GM19328 (cell line): Measurements from ENCODE around the gene OAF.

Source experiments
- ATAC-seq: cut with Tn5 transposase; IDR thresholded peaks from one replicate; pipeline ENCODE4 v1.9.1; 2021; ENCODE audit warnings: mild to moderate bottlenecking, moderate library complexity; ENCODE audit not compliant: unreplicated experiment

OAF gene

DNA sequence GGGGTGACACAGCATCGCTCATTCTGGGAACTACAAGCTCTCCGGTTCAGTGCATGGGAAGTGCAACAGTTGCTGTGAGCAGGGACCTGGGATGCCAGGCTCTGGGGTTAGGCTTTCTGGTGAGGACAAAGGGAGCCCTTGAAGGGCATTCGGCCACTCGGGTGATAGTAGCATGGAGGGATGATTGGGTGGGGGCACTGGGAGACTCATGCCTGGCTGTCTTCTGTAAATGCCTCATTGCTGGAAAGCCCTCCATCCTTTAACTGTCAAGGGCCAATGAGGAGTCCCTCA, 9.9 kb downstream of the OAF start:
- no peak for ATAC-seq

DNA sequence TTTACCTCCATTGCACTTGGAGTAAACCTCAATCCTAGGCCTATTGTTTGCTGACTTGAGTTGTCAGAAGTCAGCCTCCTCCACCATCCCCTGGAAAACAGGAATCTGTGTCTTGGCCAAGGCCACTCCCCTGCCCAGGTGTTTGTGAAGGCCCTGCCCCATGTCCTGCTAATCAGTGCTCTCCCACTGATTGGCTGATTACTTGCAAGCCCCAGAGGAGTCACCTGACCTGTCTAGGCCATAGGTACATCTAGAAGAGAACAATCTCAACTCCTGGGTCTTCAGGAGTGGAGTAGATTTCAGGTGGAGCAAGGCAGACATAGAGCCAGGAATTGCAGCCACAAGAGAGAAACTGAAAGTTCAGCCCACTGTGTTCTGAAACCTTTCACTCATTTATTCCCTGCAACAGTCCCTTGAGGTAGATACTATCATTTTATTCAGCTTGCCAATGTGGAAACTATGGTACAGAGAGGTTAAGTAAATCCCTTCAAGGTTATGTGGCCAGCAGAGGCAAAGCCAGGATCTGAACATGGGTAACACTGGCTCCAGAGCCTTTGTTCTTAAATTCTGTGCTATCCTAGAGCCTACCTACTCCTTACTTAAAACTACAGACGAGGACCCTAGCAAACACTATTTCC, 10.4 kb downstream of the OAF start:
- no peak for ATAC-seq

DNA sequence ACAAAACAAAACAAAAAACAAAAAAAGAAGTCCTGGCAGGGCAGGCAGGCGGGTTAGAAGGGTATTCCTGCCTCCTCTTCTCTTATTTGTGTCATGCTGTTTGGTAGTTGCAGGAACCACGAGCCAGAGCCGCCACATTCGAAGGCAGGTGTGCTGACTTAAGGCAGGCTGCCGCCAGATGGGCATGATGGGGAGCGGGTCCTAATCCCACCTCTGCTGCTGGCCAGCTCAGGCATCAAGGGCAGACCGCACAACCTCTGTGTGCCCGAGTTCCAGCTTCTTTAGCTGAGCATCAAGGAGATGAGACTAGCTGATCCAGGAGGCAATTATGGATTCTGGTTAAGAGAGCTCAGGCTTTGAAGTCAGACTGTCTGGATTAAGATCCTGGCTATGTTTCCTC, 12.1 kb downstream of the OAF start:
- no peak for ATAC-seq

DNA sequence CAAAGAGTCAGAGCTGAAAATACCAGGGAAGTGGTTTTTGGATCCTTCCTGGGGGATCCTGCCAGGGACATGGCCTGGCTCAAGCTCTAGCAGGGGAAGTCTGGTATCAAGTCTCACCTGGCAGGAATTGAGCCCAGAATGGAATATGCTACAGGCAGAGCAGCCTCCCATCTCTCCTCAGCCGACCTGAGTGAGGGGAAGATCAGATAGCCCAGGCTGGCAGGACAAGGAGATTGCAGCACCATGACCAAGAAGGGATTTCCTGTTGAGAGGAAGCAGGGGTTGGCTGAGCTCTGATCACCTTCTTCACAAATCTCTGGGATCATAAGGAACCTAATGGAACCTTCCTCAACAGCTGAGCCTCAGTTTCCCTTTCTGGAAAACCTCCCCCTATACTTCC, 13.0 kb downstream of the OAF start:
- ATAC-seq: no peak

DNA sequence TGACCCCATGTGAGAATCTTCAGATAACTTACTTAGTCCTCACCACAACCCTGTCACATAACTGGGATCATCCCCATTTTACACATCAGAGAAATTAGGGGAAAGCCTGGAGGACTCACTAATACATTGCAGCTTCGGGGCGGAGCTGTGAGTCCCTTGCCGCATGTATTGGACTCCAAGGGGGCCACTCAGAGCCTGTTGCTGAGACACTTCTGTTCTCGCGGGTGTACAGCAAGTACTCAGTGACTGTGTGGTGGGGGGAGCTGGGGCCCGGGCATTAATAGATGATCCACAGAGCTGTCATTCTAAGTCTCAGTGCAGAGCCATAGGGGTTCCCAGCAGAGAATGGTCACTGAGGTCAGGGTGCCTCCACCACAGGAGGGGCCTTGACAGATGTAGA, 13.5 kb downstream of the OAF start:
- ATAC-seq: no peak

DNA sequence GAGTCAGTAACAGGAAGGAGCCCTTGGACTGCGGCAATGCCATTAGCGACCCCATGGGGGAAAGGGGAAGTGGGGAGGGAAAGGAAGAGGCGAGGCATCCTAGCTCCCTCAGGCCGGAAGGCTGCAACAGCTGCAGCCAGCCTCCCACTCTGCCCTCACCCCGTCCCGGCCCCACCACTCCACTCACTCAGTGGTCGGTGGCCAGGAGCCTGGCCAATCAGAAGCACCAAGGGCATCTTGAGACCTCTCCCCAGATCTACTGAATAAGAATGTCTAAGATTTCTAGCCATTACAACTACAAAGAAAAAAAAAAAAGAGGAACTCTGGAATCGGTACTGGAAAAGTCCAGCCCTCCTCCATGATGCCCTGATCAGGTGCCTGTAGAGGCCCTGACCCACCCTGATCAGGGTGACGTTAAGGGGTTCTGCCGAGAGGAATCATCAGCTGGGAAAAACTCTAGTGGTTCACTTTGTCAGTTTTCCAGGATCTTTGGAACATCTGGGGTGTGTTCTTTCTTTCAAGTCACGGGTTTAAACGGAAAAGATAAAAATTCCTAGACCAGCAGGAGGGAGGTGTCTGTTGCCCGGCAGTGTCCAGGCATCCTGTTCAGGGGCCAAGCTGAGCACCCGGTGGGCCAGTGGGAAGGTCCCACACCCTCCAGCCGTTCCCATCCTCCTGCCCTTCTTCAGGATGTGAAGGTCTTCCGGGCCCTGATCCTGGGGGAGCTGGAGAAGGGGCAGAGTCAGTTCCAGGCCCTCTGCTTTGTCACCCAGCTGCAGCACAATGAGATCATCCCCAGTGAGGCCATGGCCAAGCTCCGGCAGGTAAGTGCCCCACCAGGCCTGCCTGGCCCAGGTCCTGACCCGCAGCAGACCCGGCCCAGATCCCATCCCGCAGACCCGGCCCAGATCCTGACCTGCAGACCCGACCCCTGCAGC, 14.4 kb downstream of the OAF start:
- ATAC-seq: no peak

DNA sequence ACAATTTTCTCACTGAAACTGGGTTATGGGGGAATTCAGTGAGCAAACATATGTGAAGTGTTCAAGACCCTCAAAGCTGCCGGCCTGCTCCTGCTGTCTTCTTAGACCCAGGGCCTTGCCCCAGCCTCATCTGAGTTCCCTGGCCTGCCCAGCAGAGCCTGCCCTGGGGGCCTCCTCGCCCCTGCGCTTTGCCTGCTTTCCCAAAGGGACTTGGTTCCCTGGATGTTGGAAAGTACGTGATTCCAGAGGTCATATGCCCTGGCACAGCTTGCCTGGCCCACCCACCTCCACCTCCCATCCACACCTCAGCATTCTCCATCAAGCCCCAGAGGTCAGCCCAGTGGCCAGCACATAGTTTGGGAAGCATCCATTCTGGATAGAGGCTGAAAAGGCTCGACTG, 15.4 kb downstream of the OAF start:
- ATAC-seq: no peak

DNA sequence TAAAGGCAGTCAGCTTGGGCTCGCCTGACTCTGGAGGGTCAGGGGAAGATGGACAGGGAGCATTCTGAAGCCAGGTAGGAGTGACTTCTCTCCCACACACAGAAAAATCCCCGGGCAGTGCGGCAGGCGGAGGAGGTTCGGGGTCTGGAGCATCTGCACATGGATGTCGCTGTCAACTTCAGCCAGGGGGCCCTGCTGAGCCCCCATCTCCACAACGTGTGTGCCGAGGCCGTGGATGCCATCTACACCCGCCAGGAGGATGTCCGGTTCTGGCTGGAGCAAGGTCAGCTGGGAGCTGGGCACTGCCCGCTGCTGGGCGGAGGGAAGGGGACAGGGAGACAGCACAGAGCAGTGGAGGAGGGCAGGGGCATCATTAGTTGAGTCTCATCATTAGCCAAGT, 15.9 kb downstream of the OAF start:
- no peak for ATAC-seq

DNA sequence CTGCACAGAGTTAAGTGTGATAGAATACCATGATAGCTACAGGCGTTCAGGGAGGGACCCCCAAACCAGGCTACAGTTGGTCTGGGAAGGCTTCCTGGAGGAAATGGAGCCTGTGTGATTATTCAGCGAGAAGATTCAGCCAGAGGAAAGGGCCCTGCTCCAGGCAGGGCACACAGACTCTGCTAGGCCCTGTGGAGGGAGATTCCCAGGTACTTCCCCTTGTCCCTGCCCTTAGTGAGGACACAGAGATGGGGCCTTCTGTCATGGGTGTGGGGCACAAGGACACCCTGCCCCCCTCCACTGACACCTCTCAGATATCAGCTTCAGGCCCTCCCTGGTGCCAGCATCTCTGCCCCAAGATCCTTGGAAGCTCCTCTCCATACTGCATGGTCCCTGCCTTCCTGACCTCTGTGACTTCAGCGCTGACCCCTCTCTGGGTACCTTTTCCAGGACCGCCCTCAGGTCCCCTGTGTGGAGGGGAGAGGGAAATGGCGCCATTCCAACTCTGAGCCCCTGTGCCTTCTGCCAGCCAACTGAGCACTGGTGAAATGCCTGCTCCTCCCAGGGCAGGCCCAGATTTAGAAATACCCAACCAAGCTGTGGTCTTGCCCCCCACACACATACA, 16.5 kb downstream of the OAF start:
- ATAC-seq: no peak

DNA sequence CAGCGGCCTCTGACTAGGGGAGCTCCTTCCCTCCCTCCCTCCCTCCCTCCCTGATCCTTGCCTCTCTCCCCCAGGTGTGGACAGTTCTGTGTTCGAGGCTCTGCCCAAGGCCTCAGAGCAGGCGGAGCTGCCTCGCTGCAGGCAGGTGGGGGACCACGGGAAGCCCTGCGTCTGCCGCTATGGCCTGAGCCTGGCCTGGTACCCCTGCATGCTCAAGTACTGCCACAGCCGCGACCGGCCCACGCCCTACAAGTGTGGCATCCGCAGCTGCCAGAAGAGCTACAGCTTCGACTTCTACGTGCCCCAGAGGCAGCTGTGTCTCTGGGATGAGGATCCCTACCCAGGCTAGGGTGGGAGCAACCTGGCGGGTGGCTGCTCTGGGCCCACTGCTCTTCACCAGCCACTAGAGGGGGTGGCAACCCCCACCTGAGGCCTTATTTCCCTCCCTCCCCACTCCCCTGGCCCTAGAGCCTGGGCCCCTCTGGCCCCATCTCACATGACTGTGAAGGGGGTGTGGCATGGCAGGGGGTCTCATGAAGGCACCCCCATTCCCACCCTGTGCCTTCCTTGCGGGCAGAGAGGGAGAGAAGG, 18.1 kb downstream of the OAF start:
- no peak for ATAC-seq

DNA sequence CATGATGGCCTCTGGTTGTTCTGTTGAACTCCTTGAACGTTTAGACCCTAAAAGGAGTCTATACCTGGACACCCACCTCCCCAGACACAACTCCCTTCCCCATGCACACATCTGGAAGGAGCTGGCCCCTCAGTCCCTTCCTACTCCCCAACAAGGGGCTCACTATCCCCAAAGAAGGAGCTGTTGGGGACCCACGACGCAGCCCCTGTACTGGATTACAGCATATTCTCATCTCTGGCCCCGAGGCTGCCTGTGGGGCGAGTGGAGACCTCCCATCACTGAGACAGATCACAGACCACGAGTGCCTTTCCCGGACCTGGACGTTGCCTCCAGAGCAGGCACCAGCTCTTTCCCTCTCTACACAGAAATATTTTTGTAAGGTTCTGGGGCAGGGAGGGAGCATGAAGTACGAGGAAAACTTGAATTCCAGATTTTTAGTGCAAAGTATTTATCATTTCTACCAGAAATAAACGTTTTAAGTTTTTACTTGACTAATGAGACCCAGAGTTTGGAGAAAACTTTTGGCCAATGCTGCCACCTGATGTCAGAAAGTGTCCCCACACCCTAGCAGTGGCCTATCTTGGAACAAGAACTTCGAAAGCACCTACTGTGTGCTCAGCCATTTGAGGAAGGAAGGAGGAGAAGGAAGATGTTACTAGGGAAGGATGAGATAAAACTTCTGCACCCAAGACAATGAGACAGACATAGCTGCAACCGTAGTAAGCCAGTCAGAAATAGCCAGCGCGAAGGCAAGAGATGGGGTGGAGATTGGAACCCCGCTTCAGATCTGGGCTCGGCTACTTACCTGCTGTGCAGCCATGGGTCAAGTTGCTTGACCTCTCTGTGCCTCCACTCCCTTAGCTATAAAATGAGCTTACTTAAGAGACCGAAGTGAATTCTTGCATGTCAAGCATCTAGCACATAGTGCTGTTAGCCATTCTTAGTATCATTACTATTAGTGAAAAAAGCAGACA, 18.9 kb downstream of the OAF start:
- ATAC-seq: no peak

DNA sequence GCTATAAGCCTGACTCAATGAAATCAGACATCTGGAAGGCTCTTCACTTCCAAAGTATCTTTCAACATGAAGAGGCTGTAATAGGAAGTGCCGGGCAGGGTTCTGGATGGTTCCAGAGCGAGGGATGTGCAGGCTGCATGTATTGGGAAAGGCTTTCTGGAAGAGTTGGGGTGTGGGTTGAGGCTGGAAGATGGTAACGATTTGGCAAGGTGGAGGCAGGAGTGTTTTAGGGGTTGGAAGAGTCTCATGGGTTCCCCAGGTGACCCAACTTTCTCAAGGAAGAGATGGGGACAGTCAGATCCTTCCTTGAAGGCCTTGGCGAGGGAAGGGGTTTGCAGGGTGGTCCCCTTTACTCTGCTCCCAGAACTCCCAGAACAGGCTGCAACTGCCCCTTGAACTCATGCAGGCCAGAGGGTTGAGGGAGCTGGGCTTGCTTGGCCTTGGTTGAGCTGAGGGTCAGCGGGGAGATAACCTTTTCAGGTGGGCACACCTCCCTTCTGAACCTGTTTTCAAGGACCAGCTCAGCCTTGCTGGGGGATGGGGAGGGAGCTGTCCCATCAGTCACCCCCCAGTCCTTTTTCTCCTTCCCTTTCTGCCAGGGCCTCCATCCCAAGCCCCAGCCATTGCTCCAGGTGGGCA, 19.7 kb downstream of the OAF start:
- ATAC-seq: no peak

DNA sequence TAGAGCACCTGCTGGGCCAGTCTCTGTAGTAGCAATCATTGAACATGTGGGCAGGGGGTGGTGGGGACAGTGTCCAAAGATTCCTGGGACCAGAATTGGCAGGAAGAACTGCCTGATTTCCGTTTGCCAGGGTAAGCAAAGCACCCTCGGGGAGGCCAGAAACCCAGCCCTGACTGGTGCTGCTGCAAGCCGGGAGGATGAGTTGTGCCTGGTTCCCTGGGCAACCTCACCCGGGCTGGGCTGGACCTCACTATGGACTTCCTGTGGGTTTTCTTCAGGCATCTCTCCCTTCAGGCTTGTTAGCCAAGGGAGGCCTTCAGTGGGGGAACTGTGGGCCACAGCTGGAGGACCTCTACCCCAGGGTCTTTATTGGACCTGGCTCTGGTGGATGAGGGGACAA, 21.1 kb downstream of the OAF start:
- no peak for ATAC-seq

DNA sequence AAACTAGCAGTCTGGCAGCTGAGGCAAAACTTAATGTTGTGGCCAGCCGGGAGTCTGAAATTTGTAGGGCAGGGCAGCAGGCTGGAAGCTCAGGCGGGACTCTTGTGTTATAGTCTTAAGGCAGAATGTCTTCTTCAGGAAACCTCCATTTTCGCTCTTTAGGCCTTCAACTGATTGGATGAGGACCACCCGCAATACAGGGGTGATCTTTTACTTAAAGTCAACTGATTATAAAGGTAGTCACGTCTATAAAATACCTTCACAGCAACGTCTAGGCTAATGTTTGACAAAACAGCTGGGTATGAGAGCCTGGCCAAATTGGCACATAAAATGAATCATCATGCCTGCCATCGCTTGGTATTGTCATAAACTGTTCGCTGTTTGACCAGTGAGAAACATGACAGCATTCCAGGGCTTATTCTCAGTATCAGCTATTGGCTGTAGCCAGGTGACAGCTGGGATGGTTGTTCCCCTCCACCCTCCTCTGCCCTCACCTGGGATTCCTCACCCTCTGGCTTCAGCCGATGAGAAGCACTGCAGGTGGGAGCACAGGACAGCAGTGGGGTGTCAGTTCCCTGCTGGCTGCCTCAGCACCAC, 22.5 kb downstream of the OAF start:
- ATAC-seq: no peak

DNA sequence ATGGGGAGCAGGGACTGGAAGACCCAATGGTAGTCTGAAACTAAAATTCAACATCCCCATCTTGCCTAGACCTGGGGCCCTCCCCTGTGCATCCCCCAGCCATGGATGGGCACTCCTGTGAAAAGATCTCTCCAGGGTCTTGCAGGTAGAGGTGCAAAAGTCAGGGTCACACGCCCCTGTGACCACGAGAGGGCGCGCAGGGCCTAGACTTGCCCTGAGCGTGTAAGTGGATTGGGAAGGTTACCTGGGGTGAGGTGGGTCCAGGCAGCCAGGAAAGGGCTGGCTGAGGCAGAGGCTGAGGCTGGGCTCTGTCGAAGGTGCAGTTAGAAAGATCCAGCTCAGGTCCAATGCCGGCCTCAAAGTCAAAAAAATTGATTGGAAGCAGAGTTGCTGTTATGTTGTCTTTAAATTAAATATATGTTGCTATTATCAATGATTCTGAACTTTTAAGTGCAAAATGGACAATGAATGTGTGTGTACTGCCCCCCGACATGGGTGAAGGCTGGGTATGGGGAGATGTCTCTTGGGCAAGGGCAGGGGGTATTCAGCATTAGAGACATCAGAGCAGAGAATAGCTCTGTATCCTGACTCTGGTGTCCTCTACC, 24.3 kb downstream of the OAF start:
- no peak for ATAC-seq

DNA sequence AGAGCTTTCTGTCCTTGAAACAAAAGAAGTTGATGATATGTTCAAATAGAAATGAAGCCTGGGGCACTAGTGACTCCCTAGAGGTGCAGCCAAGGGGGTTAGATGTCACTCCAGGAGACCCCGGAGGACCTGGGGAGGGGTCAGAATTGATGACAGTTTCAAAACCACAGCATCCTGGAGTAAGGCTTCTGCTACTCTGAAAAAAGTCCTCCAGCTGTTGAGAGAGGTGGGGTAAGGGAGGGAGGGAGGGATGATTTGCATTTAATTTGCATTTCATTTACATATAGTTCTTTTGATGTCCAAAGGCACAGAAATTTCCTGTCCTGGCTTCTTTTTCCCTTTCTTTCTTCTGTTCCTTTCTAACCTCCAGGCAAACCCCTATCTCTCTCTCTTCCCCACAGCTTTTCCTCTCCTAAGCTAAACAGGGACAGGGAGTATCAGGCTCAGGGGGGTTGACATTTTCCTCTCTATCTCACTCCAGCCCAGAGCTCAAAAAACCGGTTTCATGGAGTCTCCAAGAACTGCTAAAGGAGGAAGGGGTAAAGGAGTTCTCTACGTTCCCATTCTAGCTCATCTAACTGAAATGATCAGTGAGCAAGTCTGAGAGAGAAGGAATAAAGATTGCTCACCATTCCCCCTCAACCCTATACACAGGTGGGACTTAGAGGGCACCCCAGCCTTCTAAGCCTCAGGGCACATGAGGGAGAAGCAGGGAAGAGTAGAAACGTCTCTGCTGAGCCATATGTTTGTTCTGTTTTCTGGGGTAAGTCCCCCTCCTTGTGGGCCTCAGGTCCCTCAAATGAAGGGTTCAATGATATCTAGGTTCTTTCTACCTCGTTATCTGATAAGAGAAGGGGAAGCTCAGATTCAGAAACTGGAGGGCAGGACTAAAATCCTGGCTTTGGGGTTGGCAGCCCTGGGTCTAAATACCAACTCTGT, 25.6 kb downstream of the OAF start:
- ATAC-seq: no peak

DNA sequence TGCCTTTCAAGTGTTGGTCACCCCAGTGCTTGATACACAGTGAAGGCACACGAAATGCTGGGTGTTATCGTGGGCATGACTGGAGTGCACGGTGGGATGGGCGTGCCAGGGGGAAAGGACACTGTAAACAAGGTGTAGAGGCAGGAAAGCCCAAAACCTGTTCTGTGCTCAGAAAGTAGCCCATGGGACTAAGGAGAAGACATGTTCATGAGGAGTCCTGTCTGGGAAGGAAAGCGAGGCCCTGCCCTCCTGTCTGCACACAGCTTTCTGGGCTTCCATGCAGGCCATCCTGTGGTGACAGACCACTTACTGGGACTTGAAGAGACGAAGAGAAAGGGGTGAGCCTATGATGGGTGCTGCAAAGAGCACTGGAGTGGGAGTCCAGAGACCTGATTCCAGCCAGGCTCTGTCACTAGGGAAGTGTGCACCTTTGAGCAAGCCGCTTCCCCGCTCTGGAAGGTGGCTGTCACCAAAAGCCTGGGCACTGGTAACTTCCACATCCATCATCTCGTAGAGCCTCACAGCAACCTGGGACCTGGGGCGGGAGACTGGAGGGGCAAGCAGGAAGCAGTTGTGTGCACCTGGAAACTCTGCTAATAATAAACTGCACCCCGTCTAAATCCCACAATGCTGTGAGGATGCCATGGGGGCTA, 28.3 kb downstream of the OAF start:
- no peak for ATAC-seq
